Right cardiac atrium (tissue), 5 donors: ENCODE measurements around the gene DPP10. TPM values are rescaled to one million over a fixed set of nuclear protein-coding genes. Genes with fewer than 3 reads are reported as not detected.
"Not testable (repeated sequence)": the region's sequence is repeated elsewhere in the genome, so short reads cannot be mapped to it uniquely, and the experiment has no call there.

ENCODE experiments used
- ATAC-seq, 2 donors: fragments of 200-7000 bp; cut with Tn5 transposase; one replicate each; pipeline versions ENCODE4 v1.8.0 to v1.9.1; 2020; ENCODE audit warnings: moderate library complexity in 2 of 2, mild to moderate bottlenecking in 1 of 2
- DNase-seq, 3 donors: peaks; one replicate each; pipeline ENCODE4 v3.0.0-alpha.2; 2020
- H3K27ac ChIP-seq: one replicate; pipeline ENCODE4 v1.5.1; 2013; ENCODE audit warnings: mild to moderate bottlenecking, low read length, control low read depth, moderate library complexity
- H3K27me3 ChIP-seq: one replicate; pipeline ENCODE4 v1.6.1; 2013; ENCODE audit not compliant: control insufficient read depth, insufficient read depth
- H3K4me1 ChIP-seq: one replicate; pipeline ENCODE4 v1.6.1; 2013; ENCODE audit warnings: low read length; ENCODE audit not compliant: control insufficient read depth, insufficient read depth
- H3K4me3 ChIP-seq: one replicate; pipeline ENCODE4 v1.5.1; 2013; ENCODE audit warnings: low read length, control low read depth
- H3K9me3 ChIP-seq: one replicate; pipeline ENCODE4 v1.6.1; 2013; ENCODE audit warnings: low read length; ENCODE audit not compliant: control insufficient read depth
- WGBS: extraction: QIAGEN DNeasy Blood & Tissue Kit; methylation state at CpG from one replicate; pipeline ENCODE4 v1.1.7; 2013; 5-methylcytosine and 5-hydroxymethylcytosine counted together
- intact Hi-C, 4 donors: fragments of 100-400 bp; cut with DNase I; formaldehyde crosslinking; loops; one replicate each; pipeline versions ENCODE4 v1.11.0 to v1.14.0; 2022 to 2023
- polyA plus RNA-seq: library from polyadenylated mRNA; stranded (reverse); fragments of 200-250 nt; gene quantifications from one replicate; pipeline ENCODE4 v1.2.3, GENCODE V29; 2013
- total RNA-seq, 4 donors: library from RNA; stranded (reverse); fragmentation: NEBNext Ultra II Directional; extraction: Animal tissue kit (Norgen Biotek cat#: 25700); gene quantifications; one replicate each; pipeline ENCODE4 v1.2.1, GENCODE V29; 2021
- donor health status: healthy with polysubstance abuse.
- donor health status: DM: no; HTN: yes; CAD: no.
- donor health status: DM: no; HTN: no; CAD: no.
- donor health status: DM: no; HTN: yes; CAD: no; lungs with severe emphysema.
- donor health status: DM: yes; HTN: yes; CAD: no.

DPP10 gene
- total and polyA plus RNA-seq, 5 donors: 0.05 to 0.74 (median 0.23) TPM; not detected in 2

GRCh38 chr2:115071534-115071933 lies 629.1 kb downstream of the DPP10 start:
- no peaks in the 10 kb centered on the region for H3K27me3 ChIP-seq
- H3K4me1 ChIP-seq: no peaks in the 10 kb centered on the region
- 80% methylated on average over 4 of the region's 4 CpGs for WGBS
- ATAC-seq: no peak
- no peaks in the 10 kb centered on the region for H3K9me3 ChIP-seq
- H3K27ac ChIP-seq: no peak overlapping the region
- intact Hi-C loops: no loop called here
- no peak for DNase-seq
- no peak overlapping the region for H3K4me3 ChIP-seq

- no peak overlapping the region for H3K4me3 ChIP-seq
- H3K27me3 ChIP-seq: no peaks in the 10 kb centered on the region
- 82% methylated on average over 2 of the region's 2 CpGs for WGBS
- ATAC-seq (no peak), DNase-seq (no peak)
- no peak overlapping the region for H3K27ac ChIP-seq
- intact Hi-C loops: no loop called here
- H3K4me1 ChIP-seq: no peaks in the 10 kb centered on the region
- no peaks in the 10 kb centered on the region for H3K9me3 ChIP-seq
These were observed 633.4 kb downstream of the DPP10 start for GRCh38 chr2:115075800-115076199.

GRCh38 chr2:115077626-115078025 lies 635.2 kb downstream of the DPP10 start:
- Histone ChIP-seq H3K4me1 (no peaks in the 10 kb centered on the region), H3K9me3 (no peaks in the 10 kb centered on the region), H3K27ac (no peak overlapping the region), H3K4me3 (no peak overlapping the region), H3K27me3 (no peaks in the 10 kb centered on the region)
- 31% methylated on average over 1 of the region's 1 CpG for WGBS
- ATAC-seq (no peak), DNase-seq (no peak)
- intact Hi-C loops: no loop called here

- DNase-seq (no peak), ATAC-seq (no peak)
- H3K4me3 ChIP-seq: no peak overlapping the region
- H3K27me3 ChIP-seq: no peaks in the 10 kb centered on the region
- no peaks in the 10 kb centered on the region for H3K4me1 ChIP-seq
- no peaks in the 10 kb centered on the region for H3K9me3 ChIP-seq
- 71% methylated on average over 4 of the region's 4 CpGs for WGBS
- intact Hi-C loops: loop anchor here in 1 of 4 donors (5.0 kb wide), 1 partner anchor 356 kb away; no protein-coding TSS in a partner anchor
- H3K27ac ChIP-seq: no peak overlapping the region
These were observed 640.8 kb downstream of the DPP10 start for GRCh38 chr2:115083225-115083624.

GRCh38 chr2:115083711-115084110 lies 641.3 kb downstream of the DPP10 start:
- Histone ChIP-seq H3K4me3 (no peak overlapping the region), H3K27me3 (no peaks in the 10 kb centered on the region), H3K27ac (no peak overlapping the region), H3K9me3 (no peaks in the 10 kb centered on the region), H3K4me1 (no peaks in the 10 kb centered on the region)
- 83% methylated on average over 2 of the region's 2 CpGs for WGBS
- ATAC-seq (no peak), DNase-seq (no peak)
- intact Hi-C loops: loop anchor here in 1 of 4 donors (5.0 kb wide), 1 partner anchor 356 kb away; no protein-coding TSS in a partner anchor

GRCh38 chr2:115084446-115084845 lies 642.0 kb downstream of the DPP10 start:
- H3K4me1 ChIP-seq: no peaks in the 10 kb centered on the region
- H3K9me3 ChIP-seq: no peaks in the 10 kb centered on the region
- intact Hi-C loops: loop anchor here in 1 of 4 donors (5.0 kb wide), 1 partner anchor 357 kb away; no protein-coding TSS in a partner anchor
- 42% methylated on average over 5 of the region's 5 CpGs for WGBS
- ATAC-seq (no peak), DNase-seq (no peak)
- no peak overlapping the region for H3K4me3 ChIP-seq
- H3K27me3 ChIP-seq: no peaks in the 10 kb centered on the region
- H3K27ac ChIP-seq: no peak overlapping the region

- H3K27ac ChIP-seq, H3K4me3 ChIP-seq, H3K9me3 ChIP-seq, H3K27me3 ChIP-seq, H3K4me1 ChIP-seq, intact Hi-C loops, ATAC-seq, DNase-seq: not testable (repeated sequence)
- 87% methylated on average over 8 of the region's 8 CpGs for WGBS
These were observed 643.7 kb downstream of the DPP10 start for GRCh38 chr2:115086051-115086620.

- intact Hi-C loops: no loop called here
These were observed 652.0 kb downstream of the DPP10 start for GRCh38 chr2:115094441-115094840.

GRCh38 chr2:115105966-115106365 lies 663.5 kb downstream of the DPP10 start:
- intact Hi-C loops: no loop called here
- no peaks in the 10 kb centered on the region for H3K4me1 ChIP-seq
- no peaks in the 10 kb centered on the region for H3K9me3 ChIP-seq
- no peak overlapping the region for H3K27ac ChIP-seq
- DNase-seq (no peak), ATAC-seq (no peak)
- H3K27me3 ChIP-seq: no peaks in the 10 kb centered on the region
- no peak overlapping the region for H3K4me3 ChIP-seq

More at GRCh38 chr2:115094441-115094840, 652.0 kb downstream of the DPP10 start:
- ATAC-seq: no peak
- Histone ChIP-seq H3K4me3 (no peak overlapping the region), H3K27ac (no peak overlapping the region), H3K27me3 (no peaks in the 10 kb centered on the region), H3K9me3 (peaks cover 2% of the 10 kb centered on the region), H3K4me1 (no peaks in the 10 kb centered on the region)
- WGBS: 79% methylated on average over 4 of the region's 4 CpGs
- no peak for DNase-seq

GRCh38 chr2:115115135-115115534 lies 672.7 kb downstream of the DPP10 start:
- no peaks in the 10 kb centered on the region for H3K4me1 ChIP-seq
- intact Hi-C loops: no loop called here
- no peaks in the 10 kb centered on the region for H3K27me3 ChIP-seq
- DNase-seq (no peak), ATAC-seq (no peak)
- H3K4me3 ChIP-seq: no peak overlapping the region
- no peaks in the 10 kb centered on the region for H3K9me3 ChIP-seq
- no peak overlapping the region for H3K27ac ChIP-seq
- WGBS: 60% methylated on average over 2 of the region's 2 CpGs

- Histone ChIP-seq H3K27me3 (no peaks in the 10 kb centered on the region), H3K4me1 (no peaks in the 10 kb centered on the region), H3K27ac (no peak overlapping the region), H3K9me3 (no peaks in the 10 kb centered on the region), H3K4me3 (no peak overlapping the region)
- 76% methylated on average over 2 of the region's 2 CpGs for WGBS
- no peak for ATAC-seq
- intact Hi-C loops: no loop called here
- no peak for DNase-seq
These were observed 675.9 kb downstream of the DPP10 start for GRCh38 chr2:115118306-115118705.

GRCh38 chr2:115119086-115119485 lies 676.6 kb downstream of the DPP10 start:
- Histone ChIP-seq H3K4me1 (no peaks in the 10 kb centered on the region), H3K4me3 (no peak overlapping the region), H3K27ac (no peak overlapping the region), H3K27me3 (no peaks in the 10 kb centered on the region), H3K9me3 (no peaks in the 10 kb centered on the region)
- 37% methylated on average over 1 of the region's 1 CpG for WGBS
- no peak for ATAC-seq
- DNase-seq: no peak
- intact Hi-C loops: no loop called here
